ENCODE results near the gene PLA2G12A. TPM values are rescaled to one million over a fixed set of nuclear protein-coding genes. Genes with fewer than 3 reads are reported as not detected.

The PLA2G12A gene
- total RNA-seq (2014; rRNA removed; shearing (Covaris generic)): 25.8 and 44.1 TPM in 2 replicates

DNA sequence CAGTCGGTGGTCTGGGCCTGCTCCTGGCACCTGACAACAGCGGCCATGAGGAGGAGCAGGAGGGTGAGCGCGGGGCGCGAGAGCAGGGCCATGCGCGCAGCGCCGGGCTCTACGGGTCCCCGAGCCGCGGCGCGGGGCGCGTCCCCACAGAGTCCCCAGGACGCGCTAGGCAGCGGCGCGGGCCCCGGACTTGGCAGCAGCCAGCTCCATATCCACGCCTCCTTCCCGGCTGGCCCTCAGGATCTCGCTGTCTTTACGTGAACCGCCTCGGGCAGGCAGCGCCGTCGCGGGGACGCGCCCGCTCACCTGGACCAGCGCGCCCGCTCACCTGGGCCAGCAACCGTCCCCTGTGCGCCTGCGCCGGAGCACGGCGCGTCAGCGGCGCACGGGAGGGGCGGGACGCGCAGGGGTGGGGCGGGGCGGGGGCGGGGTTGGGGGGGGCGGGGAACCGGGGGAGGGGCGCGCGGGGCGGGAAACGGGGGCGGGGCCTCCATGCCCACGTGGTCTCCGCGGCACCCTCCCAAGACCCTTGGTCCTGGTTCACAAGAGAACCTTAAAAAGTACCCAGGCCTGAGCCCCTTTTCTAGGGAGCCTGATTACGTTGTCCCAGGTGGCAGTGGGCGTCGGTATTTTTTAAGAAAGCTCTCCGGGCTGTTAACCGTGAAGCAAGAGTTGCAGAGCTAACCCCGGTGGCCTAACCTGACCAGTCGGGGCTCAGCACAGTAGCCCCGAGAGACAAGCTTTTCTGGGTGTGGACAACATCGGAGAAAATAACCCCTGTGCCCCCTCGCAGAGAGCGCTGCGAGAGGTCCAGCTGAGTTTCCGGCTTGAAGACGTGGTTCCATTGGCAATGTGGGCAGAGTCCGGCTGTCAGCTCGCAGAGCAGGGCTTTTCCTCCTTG lies at the start of gene PLA2G12A:
Gene PLA2G12A (minus strand): TSS at position 353 of the 901 bp plus-strand sequence. CDS start 261 bp downstream, at position 92.
- peak; percentile 67 for DNase-seq (ENCODE audit: low read depth)

DNA sequence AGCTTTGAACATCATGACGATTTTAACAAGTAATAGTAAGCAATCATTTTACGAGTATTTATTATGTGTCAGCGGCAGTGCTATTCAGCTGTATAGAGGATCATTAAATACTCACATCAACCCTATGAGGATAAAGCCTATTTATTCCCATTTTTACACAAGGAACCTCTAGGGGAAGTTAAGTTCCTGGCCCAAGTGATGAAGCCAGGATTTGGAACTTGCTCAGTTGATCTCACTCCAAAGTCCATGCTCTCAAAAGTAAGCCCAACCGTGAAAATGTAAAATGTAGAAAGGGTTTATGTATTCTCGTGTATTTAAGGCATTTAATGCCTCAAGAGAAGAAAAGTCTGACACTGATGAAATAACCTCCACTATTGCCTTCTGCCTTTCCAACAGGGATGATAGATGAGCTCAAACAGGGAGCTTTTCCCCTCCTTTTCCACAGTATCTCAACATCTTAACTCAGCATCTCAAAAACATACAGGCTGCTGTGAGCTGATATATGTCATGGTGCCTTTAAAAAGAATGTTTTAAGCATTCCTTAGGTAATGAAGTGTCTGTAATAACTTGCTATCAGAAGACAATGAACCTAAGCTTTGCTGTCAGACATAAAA lies 35.0 kb upstream of the PLA2G12A start:
- DNase-seq (ENCODE audit: low read depth): no peak

- DNase-seq (ENCODE audit: low read depth): no peak
These were observed 34.5 kb upstream of the PLA2G12A start for GRCh38 chr4:109764376-109764775.

GRCh38 chr4:109760682-109761081 lies 30.8 kb upstream of the PLA2G12A start:
- DNase-seq (ENCODE audit: low read depth): no peak

DNA sequence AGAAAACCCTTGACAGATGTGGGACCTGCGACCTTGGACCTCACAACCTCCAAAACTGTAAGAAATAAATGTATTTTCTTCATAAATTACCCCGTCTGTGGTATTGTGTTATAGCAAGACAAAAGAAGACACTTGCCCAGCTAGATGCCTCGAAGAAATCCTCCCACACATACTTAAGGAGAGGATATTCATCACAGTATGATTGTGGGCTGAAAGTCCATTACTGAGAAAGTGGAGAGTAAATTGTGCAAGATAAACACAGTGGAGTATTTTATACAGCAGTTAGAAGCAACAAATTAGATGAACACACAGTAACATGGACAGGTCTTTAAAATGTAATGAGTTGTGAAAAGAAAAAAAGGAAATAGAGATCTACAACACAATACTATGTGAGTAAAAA lies 25.8 kb upstream of the PLA2G12A start:
- DNase-seq (ENCODE audit: low read depth): no peak

- DNase-seq (ENCODE audit: low read depth): no peak
These were observed 24.4 kb upstream of the PLA2G12A start for GRCh38 chr4:109754093-109754857.

DNA sequence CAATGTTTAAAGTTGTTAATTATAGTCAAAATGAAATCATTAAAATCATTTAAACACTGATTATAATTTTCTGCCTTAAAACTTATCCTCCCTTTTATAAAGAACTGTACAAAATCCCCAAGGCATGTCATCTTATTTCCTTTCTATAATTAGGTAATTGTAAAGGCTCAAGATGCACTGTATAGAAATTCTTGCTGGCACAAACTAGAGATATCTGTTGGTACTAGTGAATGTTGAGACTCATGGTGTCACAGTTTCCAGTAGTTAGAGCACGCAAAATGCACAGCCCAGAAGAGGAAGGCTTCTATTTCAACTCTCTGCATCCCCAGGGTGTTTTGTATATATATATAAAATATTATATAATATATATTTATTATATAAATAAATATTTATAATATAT lies 22.7 kb upstream of the PLA2G12A start:
- no peak for DNase-seq (ENCODE audit: low read depth)

GRCh38 chr4:109751852-109752251 lies 22.0 kb upstream of the PLA2G12A start:
- DNase-seq (ENCODE audit: low read depth): no peak

GRCh38 chr4:109750652-109751244 lies 20.9 kb upstream of the PLA2G12A start:
- no peak for DNase-seq (ENCODE audit: low read depth)

- DNase-seq (ENCODE audit: low read depth): no peak
These were observed 19.7 kb upstream of the PLA2G12A start for GRCh38 chr4:109749388-109750082.

DNA sequence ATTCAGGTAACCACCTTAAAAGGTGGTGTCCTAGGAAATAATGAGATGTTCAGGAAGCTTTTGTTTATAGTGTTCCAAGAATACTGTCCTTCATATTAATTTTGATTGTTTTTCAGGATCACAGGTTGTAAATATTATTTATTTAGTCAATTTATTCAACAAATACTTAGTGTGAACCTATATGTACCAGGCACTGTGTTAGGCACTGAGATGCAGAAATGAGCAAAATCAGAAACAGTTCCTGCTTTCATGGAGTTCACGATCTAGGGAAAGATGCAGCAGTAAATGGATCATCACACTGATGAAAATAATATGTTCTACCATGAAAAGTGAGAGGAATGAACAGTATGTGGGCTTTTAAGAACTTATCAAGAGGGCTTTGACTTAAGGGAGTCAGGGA lies 18.2 kb upstream of the PLA2G12A start:
- DNase-seq (ENCODE audit: low read depth): no peak

GRCh38 chr4:109746728-109747127 lies 16.9 kb upstream of the PLA2G12A start:
- no peak for DNase-seq (ENCODE audit: low read depth)

GRCh38 chr4:109745830-109746229 lies 16.0 kb upstream of the PLA2G12A start:
- no peak for DNase-seq (ENCODE audit: low read depth)

DNA sequence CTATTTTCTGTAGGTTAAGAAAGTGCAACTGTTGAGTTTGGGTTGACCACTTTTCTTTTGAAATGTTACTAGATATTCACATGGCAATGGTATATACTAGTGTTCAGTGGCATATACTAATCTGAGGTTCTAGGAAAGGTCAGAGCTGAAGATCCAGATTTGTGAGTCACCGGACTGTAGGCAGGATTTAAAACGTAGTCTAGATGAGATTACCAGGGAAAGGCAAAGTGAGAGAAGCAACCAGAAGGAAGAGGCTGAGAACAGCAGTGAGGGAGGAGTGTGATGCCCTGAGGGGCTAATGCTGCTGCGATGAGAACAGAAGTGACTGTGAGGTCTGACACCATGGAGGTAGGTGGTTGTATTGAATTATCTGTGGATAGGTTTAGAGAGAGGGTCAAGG lies 9.7 kb upstream of the PLA2G12A start:
- DNase-seq (ENCODE audit: low read depth): peak; percentile 20

DNA sequence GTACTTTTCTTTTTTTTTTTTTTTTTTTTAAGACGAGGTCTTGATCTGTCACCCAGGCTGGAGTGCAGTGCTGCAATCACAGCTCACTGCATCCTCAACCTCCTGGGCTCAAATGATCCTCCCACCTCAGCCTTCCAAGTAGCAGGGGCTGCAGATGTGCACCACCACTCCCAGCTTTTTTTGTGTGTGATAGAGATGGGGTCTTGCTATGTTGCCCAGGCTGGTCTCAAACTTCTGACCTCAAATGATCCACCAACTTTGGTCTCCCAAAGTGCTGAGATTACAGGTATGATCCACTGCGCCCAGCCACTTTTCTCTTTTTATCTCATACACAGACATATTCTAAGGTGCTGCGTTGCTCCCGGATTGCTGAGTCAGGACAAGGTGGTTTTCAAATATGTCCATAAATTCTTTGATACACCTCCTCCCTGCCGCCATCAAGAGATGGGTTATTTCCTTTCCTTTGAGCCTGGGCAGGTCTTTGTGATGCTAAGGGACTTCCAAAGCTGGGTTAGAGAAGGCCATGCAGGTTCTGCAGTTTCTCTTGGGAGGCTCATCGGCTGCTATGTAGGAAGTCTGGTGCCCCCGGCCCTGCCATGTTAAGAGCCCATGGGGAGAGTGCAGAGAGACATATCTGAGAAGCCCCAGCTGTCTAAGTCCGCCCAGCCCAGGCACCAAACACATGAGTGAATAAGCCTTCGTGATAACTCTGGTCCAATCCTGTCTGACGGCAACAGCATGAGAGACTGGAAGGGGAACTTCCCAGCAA lies 8.4 kb upstream of the PLA2G12A start:
- DNase-seq (ENCODE audit: low read depth): no peak

- DNase-seq (ENCODE audit: low read depth): peak; percentile 13
These were observed 5.9 kb upstream of the PLA2G12A start for GRCh38 chr4:109735566-109736365.

- peak; percentile 12 for DNase-seq (ENCODE audit: low read depth)
These were observed 3.9 kb upstream of the PLA2G12A start for GRCh38 chr4:109733728-109734127.

DNA sequence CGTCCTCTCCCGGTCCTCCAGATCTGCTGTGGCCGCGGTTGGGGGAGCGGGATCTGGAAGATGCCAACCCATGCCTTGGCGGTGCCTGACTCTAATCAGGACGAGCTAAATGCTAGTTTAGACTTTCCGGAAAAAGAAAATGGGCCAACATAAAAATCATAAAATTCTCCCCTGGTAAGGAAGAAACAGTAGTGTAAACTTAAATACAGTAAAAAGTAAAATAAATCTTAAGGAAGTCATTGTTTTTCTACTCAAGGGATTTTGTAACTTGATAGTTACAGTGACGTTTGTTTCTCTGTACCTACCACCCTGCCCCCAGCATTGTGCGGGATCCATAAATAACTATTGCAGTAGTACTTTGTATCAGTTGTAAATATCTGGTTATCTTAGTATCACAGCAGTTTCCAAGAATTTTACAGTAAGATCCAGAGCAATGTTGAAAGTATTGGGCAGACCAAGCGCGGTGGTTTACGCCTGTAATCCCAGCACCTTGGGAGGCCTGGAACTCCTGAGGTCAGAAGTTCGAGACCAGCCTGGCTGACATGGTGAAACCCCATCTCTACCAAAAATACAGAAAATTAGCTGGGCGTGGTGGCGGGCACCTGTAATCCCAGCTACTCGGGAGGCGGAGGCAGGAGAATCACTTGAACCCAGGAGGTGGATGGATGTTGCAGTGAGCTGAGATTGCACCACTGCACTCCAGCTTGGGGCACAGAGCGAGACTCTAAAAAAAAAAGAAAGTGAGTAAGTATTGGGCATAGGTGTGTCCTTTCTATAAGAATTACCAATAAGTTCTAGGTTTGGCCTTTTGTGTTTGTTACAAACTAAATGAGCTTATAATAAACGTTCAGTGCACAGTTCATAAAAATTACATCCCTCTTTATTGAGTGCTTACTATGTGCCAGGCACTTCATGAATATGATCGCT lies 1.0 kb upstream of the PLA2G12A start:
- no peak for DNase-seq (ENCODE audit: low read depth)

Data from M059J (cell line).